K562 (cell line): Measurements from ENCODE around the gene TSPAN13. TPM values are rescaled to one million over a fixed set of nuclear protein-coding genes. Genes with fewer than 3 reads are reported as not detected.

Source experiments
- ATAC-seq: fragments of 200-7000 bp; cut with Tn5 transposase; 3 replicates; pipeline ENCODE4 v1.9.1; 2020; ENCODE audit warnings: moderate library complexity
- BruUV-seq: library from RNA; stranded (reverse); fragments of 400-500 nt; replicated peaks from 2 replicates; lab custom pipeline; 2021; lab: Mats Ljungman, UMichigan
- CTCF ChIA-PET: fragments of 300-600 bp; formaldehyde crosslinking; extraction: SDS; loops from one replicate; lab custom pipeline; 2021; ENCODE audit warnings: low intra/inter-chr PET ratio; lab: Yijun Ruan, JAX
- POLR2A ChIA-PET: fragments of 300-600, 350-650 bp; sonication (Branson Sonifier 250); formaldehyde crosslinking; extraction: SDS; loops from one replicate; lab custom pipeline; 2021; ENCODE audit warnings: antibody characterized with exemption, inconsistent platforms; lab: Yijun Ruan, JAX
- DNase-seq, 4 experiments: peaks; one replicate each; pipeline versions ENCODE4 v3.0.0 to v3.0.0-alpha.2; 2011 to 2018; ENCODE audit warnings: low spot score in 3 of 4, mixed read lengths in 3 of 4; ENCODE audit errors: extremely low read depth in 1 of 4
- FAIRE-seq: peaks from 2 replicates; lab custom pipeline; 2011; peaks lifted over from hg19 to GRCh38; lab: Jason Lieb, UNC
- H2AFZ ChIP-seq: 2 replicates; pipeline ENCODE4 v1.6.0; 2011; ENCODE audit warnings: low read depth, low read length, control low read depth, inconsistent platforms
- H3K27ac ChIP-seq: fragments of 200-600 bp; 3 replicates; pipeline ENCODE4 v1.8.0; 2011; ENCODE audit warnings: low read depth, mild to moderate bottlenecking, control low read depth, inconsistent platforms, low read length, moderate library complexity, mixed read lengths; ENCODE audit errors: extremely low read depth
- H3K27me3 ChIP-seq, 2 experiments: fragments of 300-600 bp in 1 of 2; 2 replicates in 1 of 2; 3 replicates in 1 of 2; pipeline versions ENCODE4 v1.6.0 to v1.8.0; 2011; ENCODE audit warnings: inconsistent platforms in 2 of 2, low read length in 2 of 2, mild to moderate bottlenecking in 1 of 2, mixed read lengths in 1 of 2, moderate library complexity in 1 of 2; ENCODE audit not compliant: control insufficient read depth in 2 of 2, insufficient read depth in 2 of 2
- H3K36me3 ChIP-seq: fragments of 300-600 bp; 3 replicates; pipeline ENCODE4 v1.8.0; 2011; ENCODE audit warnings: mild to moderate bottlenecking, low read length, inconsistent platforms; ENCODE audit not compliant: control insufficient read depth, insufficient read depth
- H3K4me1 ChIP-seq, 2 experiments: fragments of 200-600 bp in 1 of 2; replicated peaks in 1 of 2; 2 replicates in 1 of 2; 3 replicates in 1 of 2; pipeline versions ENCODE4 v1.5.1 to v1.8.0; 2011; ENCODE audit warnings: inconsistent platforms in 2 of 2, low read length in 2 of 2, mild to moderate bottlenecking in 1 of 2, mixed read lengths in 1 of 2, moderate library complexity in 1 of 2; ENCODE audit not compliant: control insufficient read depth in 2 of 2, insufficient read depth in 2 of 2
- H3K4me2 ChIP-seq: 2 replicates; pipeline ENCODE4 v1.6.1; 2011; ENCODE audit warnings: low read length, control low read depth, inconsistent platforms, mixed read lengths; ENCODE audit not compliant: insufficient read depth
- H3K4me3 ChIP-seq: fragments of 200-600 bp; sonication (generic), shearing (Covaris generic); 2 replicates; pipeline ENCODE4 v1.5.1; 2016; ENCODE audit warnings: control low read depth, inconsistent platforms
- H3K79me2 ChIP-seq: fragments of 200-600 bp; 3 replicates; pipeline ENCODE4 v1.8.0; 2011; ENCODE audit warnings: low read length, inconsistent platforms; ENCODE audit not compliant: control insufficient read depth, insufficient read depth
- H3K9ac ChIP-seq, 2 experiments: 2 replicates each; pipeline versions ENCODE4 v1.6.0 to v1.6.1; 2011; ENCODE audit warnings: low read depth in 2 of 2, low read length in 2 of 2, control low read depth in 1 of 2, inconsistent platforms in 1 of 2, mild to moderate bottlenecking in 1 of 2, mixed read lengths in 1 of 2; ENCODE audit not compliant: insufficient read depth in 1 of 2
- H3K9me1 ChIP-seq: one replicate; pipeline ENCODE4 v1.6.0; 2011; ENCODE audit warnings: inconsistent platforms, mild to moderate bottlenecking, low read length, moderate library complexity; ENCODE audit not compliant: control insufficient read depth, insufficient read depth
- H3K9me3 ChIP-seq: replicated peaks from 2 replicates; pipeline ENCODE4 v1.5.1; 2011; ENCODE audit warnings: low read depth, low read length, inconsistent platforms; ENCODE audit not compliant: control insufficient read depth, insufficient read depth
- H4K20me1 ChIP-seq: replicated peaks from 2 replicates; pipeline ENCODE4 v1.6.1; 2011; ENCODE audit warnings: low read length, inconsistent platforms, mixed read lengths; ENCODE audit not compliant: control insufficient read depth, insufficient read depth
- DDX20 ChIP-seq: fragments of 450-650 bp; IDR thresholded peaks from 2 replicates; pipeline ENCODE4 v1.6.1; 2016; ENCODE audit warnings: missing genetic modification characterization, low read depth, mild to moderate bottlenecking, missing compliant biosample characterization, moderate library complexity
- FOXM1 ChIP-seq, 2 experiments: fragments of 450-650 bp in 1 of 2; sonication (generic) in 1 of 2; formaldehyde crosslinking in 1 of 2; IDR thresholded peaks; 2 replicates each; pipeline versions ENCODE4 v1.6.1 to v1.9.0; 2017 to 2022; ENCODE audit warnings: low read depth in 2 of 2, mild to moderate bottlenecking in 2 of 2, missing genetic modification reagents in 1 of 2, moderate library complexity in 1 of 2
- JUND ChIP-seq, 2 experiments: IDR thresholded peaks; 2 replicates in 1 of 2; 3 replicates in 1 of 2; pipeline ENCODE4 v1.6.1; 2011; ENCODE audit warnings: borderline replicate concordance in 2 of 2, low read depth in 2 of 2, low read length in 2 of 2, improper control_type of control experiment in 1 of 2, missing biosample characterization in 1 of 2, missing genetic modification characterization in 1 of 2, missing genetic modification reagents in 1 of 2
- KAT2B ChIP-seq: IDR thresholded peaks from one replicate; pipeline ENCODE4 v1.6.1; 2012; ENCODE audit warnings: low read depth, mild to moderate bottlenecking, control low read depth, inconsistent platforms, low read length, moderate library complexity
- KAT7 ChIP-seq: sonication (generic); formaldehyde crosslinking; IDR thresholded peaks from 2 replicates; pipeline ENCODE4 v1.8.0; 2022; ENCODE audit warnings: missing genetic modification reagents, mild to moderate bottlenecking, borderline replicate concordance
- POLR2H ChIP-seq: IDR thresholded peaks from 2 replicates; pipeline ENCODE4 v1.6.1; 2016; ENCODE audit warnings: missing genetic modification characterization, low read depth, mild to moderate bottlenecking, control low read depth, missing compliant biosample characterization, moderate library complexity
- POLR3A ChIP-seq: IDR thresholded peaks from 2 replicates; pipeline ENCODE4 v1.6.1; 2011; ENCODE audit warnings: borderline replicate concordance, mild to moderate bottlenecking, moderate library complexity; ENCODE audit not compliant: insufficient read length, insufficient read depth; ENCODE audit errors: extremely low read depth
- SNIP1 ChIP-seq: fragments of 450-650 bp; IDR thresholded peaks from 2 replicates; pipeline ENCODE4 v1.7.1; 2017; ENCODE audit warnings: low read depth, mild to moderate bottlenecking
- ZNF583 ChIP-seq: fragments of 250-450 bp; sonication (Bioruptor Pico); IDR thresholded peaks from 2 replicates; pipeline ENCODE4 v1.4.0; 2020
- WGBS: fragments of 100-300 bp; shearing (Covaris generic); methylation state at CpG from one replicate; pipeline ENCODE4 v1.1.6; 2016; ENCODE audit warnings: low coverage, mixed read lengths; ENCODE audit not compliant: insufficient coverage; ENCODE audit errors: missing lambda C conversion rate; 5-methylcytosine and 5-hydroxymethylcytosine counted together
- in situ Hi-C: fragments of 300-500 bp; cut with MboI; formaldehyde crosslinking; loops from 4 replicates; pipeline ENCODE4 v1.15.0; 2018; ENCODE audit warnings: inconsistent platforms, mixed read lengths
- intact Hi-C: fragments of 100-400 bp; cut with micrococcal nuclease; formaldehyde crosslinking; loops from 2 replicates; pipeline ENCODE4 v1.14.2; 2022
- polyA plus RNA-seq, 8 experiments: library from polyadenylated mRNA; depleted of rRNA in 4 of 8; stranded (reverse) in 5 of 8; unstranded in 3 of 8; fragments of >200 nt; fragmentation: Nextera tagmentation in 2 of 8; fragmentation: Illumina TruSeq in 1 of 8; extraction: Ambion mirVana in 2 of 8; extraction: Trizol in 1 of 8; gene quantifications; 2 replicates each; pipeline versions ENCODE4 v1.2.1 to v1.2.3, GENCODE V29; 2011 to 2014; ENCODE audit warnings: inconsistent platforms in 1 of 8, missing spikeins in 1 of 8
- total RNA-seq, 7 experiments: library from RNA; depleted of rRNA in 6 of 7; stranded (reverse); fragments of >200 nt in 6 of 7; fragmentation: Illumina TruSeq in 2 of 7; extraction: Trizol in 2 of 7; gene quantifications; 2 replicates each; pipeline versions ENCODE4 v1.2.1 to v1.2.3, GENCODE V29; 2011 to 2021; ENCODE audit warnings: low replicate concordance in 1 of 7

The TSPAN13 gene
- total and polyA plus RNA-seq, 9 of the 15 experiments (the other 6 are each of a cell fraction or from before 2014, with no cell fraction given): 7.8 to 46.3 (median 20.0) TPM

DNA sequence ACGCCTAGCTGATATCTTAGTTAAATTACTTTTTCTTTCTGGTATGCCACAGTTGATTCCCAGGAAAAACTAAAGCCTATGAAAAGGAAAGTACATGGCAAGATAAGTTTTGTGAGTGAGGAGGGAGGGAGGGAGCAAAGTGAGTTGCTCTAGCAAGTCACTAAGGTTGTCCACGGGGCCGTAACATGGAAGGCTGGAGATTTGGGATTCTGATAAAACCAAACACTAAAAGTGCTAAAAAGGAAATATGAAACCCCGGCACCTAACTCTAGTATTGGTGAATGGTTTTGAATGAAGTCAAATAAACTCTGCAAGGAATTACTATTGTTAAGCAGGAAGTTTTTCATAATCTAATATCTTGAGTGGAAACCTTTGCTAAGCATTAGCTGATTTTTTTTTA is 49.6 kb downstream of the TSPAN13 start:
- no peak for DNase-seq
- no peaks in the 10 kb centered on the region for H3K9me3 ChIP-seq
- in situ Hi-C loops: no loop called here

More for the DNA sequence above, 49.6 kb downstream of the TSPAN13 start:
- Histone ChIP-seq H3K9ac (no peak overlapping the region), H3K36me3 (no peaks in the 10 kb centered on the region), H3K79me2 (no peaks in the 10 kb centered on the region), H3K4me1 (peaks cover 0 to 3% of the 10 kb centered on the region in 2 experiments; a peak in 1 of 5 replicates), H3K27me3 (peaks cover 0 to 8% of the 10 kb centered on the region in 2 experiments; a peak in 3 of 5 replicates), H4K20me1 (no peaks in the 10 kb centered on the region), H3K9me1 (no peaks in the 10 kb centered on the region), H3K27ac (no peak overlapping the region), H2AFZ (no peak overlapping the region), H3K4me2 (no peak overlapping the region), H3K4me3 (no peak overlapping the region)
- ChIA-PET CTCF (no interaction called here), POLR2A (interaction anchor here (1.5 kb wide), 1 partner anchor 8 kb away, joined by 6 read pairs; no protein-coding TSS in a partner anchor)
- intact Hi-C loops: loop anchor here (5.0 kb wide), 1 partner anchor 106 kb away; no protein-coding TSS in a partner anchor
- ATAC-seq (no peak), FAIRE-seq (no peak)
- BruUV-seq: no TSS peak
- 7% methylated on average over 4 of the region's 4 CpGs for WGBS
- no peak for TF ChIP-seq FOXM1 (IDR thresholded peaks at IDR 0.05; ENCODE audit: low read depth)
- TF ChIP-seq FOXM1 (CRISPR knock-in tag; IDR thresholded peaks at IDR 0.05; ENCODE audit: low read depth): no peak
- no peak for TF ChIP-seq POLR2H (tag)
- TF ChIP-seq POLR3A: no peak
- no peak for TF ChIP-seq ZNF583
- no peak for TF ChIP-seq SNIP1
- no peak for TF ChIP-seq DDX20
- no peak for TF ChIP-seq JUND (IDR thresholded peaks at IDR 0.05; ENCODE audit: borderline replicate concordance, low read depth, low read length)
- no peak for TF ChIP-seq JUND (tag; IDR thresholded peaks at IDR 0.05; ENCODE audit: borderline replicate concordance, low read depth, low read length)
- no peak for TF ChIP-seq KAT7
- TF ChIP-seq KAT2B: no peak
